HG02623 (cell line): Measurements from ENCODE around the gene MAML3.

Experiments
- ATAC-seq: cut with Tn5 transposase; IDR thresholded peaks from one replicate; pipeline ENCODE4 v1.9.1; 2021; ENCODE audit warnings: moderate library complexity; ENCODE audit not compliant: unreplicated experiment

The MAML3 gene

GRCh38 chr4:139674875-139675550, 479.0 kb downstream of the MAML3 start:
- ATAC-seq, result no peak

DNA sequence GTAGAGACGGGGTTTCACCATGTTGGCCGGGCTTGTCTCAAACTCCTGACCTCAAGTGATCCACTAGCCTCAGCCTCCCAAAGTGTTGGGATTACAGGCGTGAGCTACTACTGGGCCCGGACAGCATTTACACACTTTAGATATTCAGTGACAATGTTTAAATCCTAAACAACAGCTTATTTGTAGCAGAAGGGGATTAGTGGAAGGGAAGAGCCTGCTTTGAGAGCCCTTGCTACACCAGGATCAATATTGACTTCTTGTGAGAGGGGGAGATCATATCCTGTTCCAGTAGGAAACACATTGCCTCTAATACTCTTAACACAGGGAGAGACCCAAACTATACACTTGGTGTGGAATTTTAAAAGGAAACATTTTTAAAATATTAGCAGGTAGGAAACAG, 481.3 kb downstream of the MAML3 start:
- no peak for ATAC-seq

- no peak for ATAC-seq
These were observed 481.8 kb downstream of the MAML3 start for GRCh38 chr4:139672215-139672614.

DNA sequence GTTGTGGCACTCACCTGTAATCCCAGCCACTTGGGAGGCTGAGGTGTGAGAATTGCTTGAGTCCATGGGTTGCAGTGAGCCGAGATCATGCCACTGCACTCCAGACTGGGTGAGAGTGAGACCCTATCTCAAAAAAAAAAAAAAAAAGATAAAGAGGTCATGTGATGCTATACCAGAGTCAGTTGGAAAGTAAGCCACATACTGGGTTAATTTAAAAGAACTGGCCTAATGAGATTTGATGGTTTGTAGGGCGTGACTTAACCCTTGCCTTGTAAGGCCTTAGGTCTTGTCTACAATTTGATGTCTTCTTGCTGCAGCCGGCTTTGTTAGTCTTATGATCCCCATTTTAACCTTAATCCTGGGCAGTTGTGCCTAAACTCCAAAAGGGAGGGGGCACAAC, 483.2 kb downstream of the MAML3 start:
- ATAC-seq, result no peak

DNA sequence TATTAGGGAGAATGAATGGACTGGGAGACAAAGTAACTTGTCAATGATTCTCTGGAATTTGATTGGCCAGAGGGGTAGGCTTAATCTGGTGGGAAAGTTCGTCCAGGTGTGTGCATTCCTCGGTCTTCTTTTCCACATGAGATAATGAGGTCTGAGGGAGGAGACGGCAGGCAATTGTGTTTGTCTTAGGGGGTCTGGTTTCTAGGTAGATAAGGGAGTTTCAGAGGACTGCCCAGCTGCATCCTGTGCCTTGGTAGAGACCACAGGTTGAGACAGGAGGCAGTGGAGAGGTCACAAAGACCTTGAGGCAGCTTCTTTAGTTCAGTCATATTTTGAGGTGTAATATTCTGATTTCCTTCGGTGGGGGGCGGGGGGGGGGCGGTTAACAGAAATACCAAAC, 484.1 kb downstream of the MAML3 start:
- ATAC-seq, result no peak

GRCh38 chr4:139669335-139669734, 484.6 kb downstream of the MAML3 start:
- no peak for ATAC-seq

DNA sequence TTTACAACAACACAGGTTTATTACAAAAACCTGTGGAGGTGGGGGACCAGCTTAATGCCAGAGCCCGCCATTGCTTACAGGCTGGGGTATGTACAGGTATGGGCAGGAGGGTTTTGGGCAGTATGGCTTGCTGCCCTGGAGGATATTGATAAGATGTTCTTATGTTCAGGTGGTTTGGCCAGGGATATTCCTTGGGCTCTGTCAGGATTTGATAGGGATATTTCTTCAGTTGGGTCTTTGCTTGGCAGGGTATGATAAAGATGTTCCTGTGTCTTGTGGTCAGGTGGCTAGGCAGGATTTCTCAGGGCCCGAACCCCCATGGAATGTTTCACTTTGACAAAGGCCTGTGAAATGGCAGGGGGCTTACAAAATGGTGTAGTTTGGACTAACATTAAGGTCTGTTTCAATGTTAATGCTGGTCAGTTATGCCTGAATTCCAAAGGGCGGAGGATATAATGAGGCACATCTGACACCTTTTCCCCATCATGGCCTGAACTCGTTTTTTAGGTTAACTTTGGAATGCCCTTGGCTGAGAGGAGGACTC, 485.3 kb downstream of the MAML3 start:
- no peak for ATAC-seq

- ATAC-seq, result no peak
These were observed 485.9 kb downstream of the MAML3 start for GRCh38 chr4:139668036-139668435.
